ENCODE measurements around the gene HSPA4. TPM values are rescaled to one million over a fixed set of nuclear protein-coding genes. Genes with fewer than 3 reads are reported as not detected.
"Not testable (repeated sequence)": the region's sequence is repeated elsewhere in the genome, so short reads cannot be mapped to it uniquely, and the experiment has no call there.

HSPA4 gene
- 100 to 1,000 TPM in 1 of 2 donors, 10 to 100 TPM in 1; 95.5 to 190 TPM for total RNA-seq

GRCh38 chr5:133051542-133052316 is at the start of gene HSPA4:
Gene HSPA4, plus strand, starts transcription at chr5:133052013. Its CDS starts 238 bp downstream, at chr5:133052251.
- H3K36me3 Mint-ChIP-seq (ENCODE audit: low read depth), result peaks cover 26% of the 10 kb centered on the region
- peak within 1 kb of the TSS; percentile 97 for H3K4me3 Mint-ChIP-seq
- no peaks in the 10 kb centered on the region for H3K9me3 Mint-ChIP-seq
- peaks cover 12% of the 10 kb centered on the region for H3K4me1 Mint-ChIP-seq
- H3K27me3 Mint-ChIP-seq, result no peaks in the 10 kb centered on the region
- peak within 1 kb of the TSS; percentile 99 for H3K27ac Mint-ChIP-seq
- ATAC-seq (replicated peaks), result peak; percentile 88

- H3K27me3 Mint-ChIP-seq, result no peaks in the 10 kb centered on the region
- no peak overlapping the region for H3K4me3 Mint-ChIP-seq
- no peaks in the 10 kb centered on the region for H3K9me3 Mint-ChIP-seq
- peaks cover 57% of the 10 kb centered on the region for H3K36me3 Mint-ChIP-seq (ENCODE audit: low read depth)
- no peak overlapping the region for H3K27ac Mint-ChIP-seq
- no peak for ATAC-seq (replicated peaks)
- no peaks in the 10 kb centered on the region for H3K4me1 Mint-ChIP-seq
Measured at GRCh38 chr5:133006653-133007052, 45.2 kb upstream of the HSPA4 start.

DNA sequence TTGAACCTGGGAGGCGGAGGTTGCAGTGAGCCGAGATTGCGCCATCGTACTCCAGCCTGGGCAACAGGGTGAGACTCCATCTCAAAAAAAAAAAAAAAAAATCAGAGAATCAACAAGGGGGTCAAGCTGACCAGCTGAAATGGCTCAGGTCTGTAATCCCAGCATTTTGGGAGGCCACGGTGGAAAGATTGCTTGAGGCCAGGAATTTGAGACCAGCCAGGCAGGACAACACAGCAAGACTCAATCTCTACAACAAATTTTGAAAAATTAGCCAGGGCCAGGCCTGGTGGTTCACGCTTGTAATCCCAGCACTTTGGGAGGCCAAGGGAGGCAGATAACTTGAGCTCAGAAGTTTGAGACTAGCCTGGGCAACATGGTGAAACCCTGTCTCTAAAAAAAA is 43.4 kb upstream of the HSPA4 start:
- H3K27me3 Mint-ChIP-seq; H3K4me3 Mint-ChIP-seq; H3K9me3 Mint-ChIP-seq; H3K27ac Mint-ChIP-seq; ATAC-seq (replicated peaks); H3K4me1 Mint-ChIP-seq: not testable (repeated sequence)
- peaks cover 47% of the 10 kb centered on the region for H3K36me3 Mint-ChIP-seq (ENCODE audit: low read depth)

GRCh38 chr5:133015466-133015865 is 36.3 kb upstream of the HSPA4 start:
- no peak overlapping the region for H3K27ac Mint-ChIP-seq
- H3K36me3 Mint-ChIP-seq (ENCODE audit: low read depth), result peaks cover 44% of the 10 kb centered on the region
- ATAC-seq (replicated peaks), result no peak
- no peaks in the 10 kb centered on the region for H3K9me3 Mint-ChIP-seq
- H3K4me3 Mint-ChIP-seq, result no peak overlapping the region
- peaks cover 5% of the 10 kb centered on the region for H3K4me1 Mint-ChIP-seq
- no peaks in the 10 kb centered on the region for H3K27me3 Mint-ChIP-seq

DNA sequence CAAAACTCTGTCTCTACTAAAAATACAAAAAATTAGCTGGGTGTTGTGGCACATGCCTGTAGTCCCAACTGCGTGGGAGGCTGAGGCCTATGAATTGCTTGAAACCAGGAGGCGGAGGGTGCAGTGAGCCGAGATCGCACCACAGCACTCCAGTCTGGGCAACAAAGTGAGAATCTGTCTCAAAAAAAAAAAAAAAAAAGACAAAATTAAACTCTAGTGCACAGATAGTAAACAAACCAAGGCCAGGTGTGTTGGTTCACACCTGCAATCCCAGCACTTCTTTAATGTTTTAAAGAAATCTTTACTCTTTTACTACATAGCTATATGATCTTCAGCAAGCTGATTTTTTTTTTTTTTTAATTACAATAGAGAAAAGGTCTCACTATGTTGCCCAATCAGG is 33.8 kb upstream of the HSPA4 start:
- ATAC-seq (replicated peaks), result no peak
- peaks cover 58% of the 10 kb centered on the region for H3K36me3 Mint-ChIP-seq (ENCODE audit: low read depth)
- no peak overlapping the region for H3K4me3 Mint-ChIP-seq
- H3K27me3 Mint-ChIP-seq, result no peaks in the 10 kb centered on the region
- no peaks in the 10 kb centered on the region for H3K9me3 Mint-ChIP-seq
- H3K27ac Mint-ChIP-seq, result no peak overlapping the region
- H3K4me1 Mint-ChIP-seq, result peaks cover 5% of the 10 kb centered on the region

DNA sequence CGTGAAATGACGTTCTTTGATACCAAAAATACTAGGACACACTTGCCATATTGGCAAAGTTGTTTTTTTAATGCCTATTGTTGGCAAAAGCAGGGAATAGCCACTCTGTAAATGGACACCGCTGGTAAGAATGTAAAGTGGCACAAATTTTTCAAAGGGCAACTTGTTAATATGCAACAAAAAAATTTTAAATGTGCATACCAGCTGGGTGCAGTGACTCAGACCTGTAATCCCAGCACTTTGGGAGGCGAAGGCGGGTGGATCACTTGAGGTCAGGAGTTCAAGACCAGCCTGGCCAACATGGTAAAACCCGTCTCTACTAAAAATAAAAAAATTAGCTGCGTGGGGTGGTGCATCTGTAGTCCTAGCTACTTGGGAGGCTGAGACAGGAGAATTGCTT is 32.3 kb upstream of the HSPA4 start:
- Mint-ChIP-seq H3K4me1 (peaks cover 12% of the 10 kb centered on the region), H3K36me3 (ENCODE audit: low read depth) (peaks cover 63% of the 10 kb centered on the region)
- H3K9me3 Mint-ChIP-seq; ATAC-seq (replicated peaks); H3K27me3 Mint-ChIP-seq; H3K27ac Mint-ChIP-seq; H3K4me3 Mint-ChIP-seq: not testable (repeated sequence)

DNA sequence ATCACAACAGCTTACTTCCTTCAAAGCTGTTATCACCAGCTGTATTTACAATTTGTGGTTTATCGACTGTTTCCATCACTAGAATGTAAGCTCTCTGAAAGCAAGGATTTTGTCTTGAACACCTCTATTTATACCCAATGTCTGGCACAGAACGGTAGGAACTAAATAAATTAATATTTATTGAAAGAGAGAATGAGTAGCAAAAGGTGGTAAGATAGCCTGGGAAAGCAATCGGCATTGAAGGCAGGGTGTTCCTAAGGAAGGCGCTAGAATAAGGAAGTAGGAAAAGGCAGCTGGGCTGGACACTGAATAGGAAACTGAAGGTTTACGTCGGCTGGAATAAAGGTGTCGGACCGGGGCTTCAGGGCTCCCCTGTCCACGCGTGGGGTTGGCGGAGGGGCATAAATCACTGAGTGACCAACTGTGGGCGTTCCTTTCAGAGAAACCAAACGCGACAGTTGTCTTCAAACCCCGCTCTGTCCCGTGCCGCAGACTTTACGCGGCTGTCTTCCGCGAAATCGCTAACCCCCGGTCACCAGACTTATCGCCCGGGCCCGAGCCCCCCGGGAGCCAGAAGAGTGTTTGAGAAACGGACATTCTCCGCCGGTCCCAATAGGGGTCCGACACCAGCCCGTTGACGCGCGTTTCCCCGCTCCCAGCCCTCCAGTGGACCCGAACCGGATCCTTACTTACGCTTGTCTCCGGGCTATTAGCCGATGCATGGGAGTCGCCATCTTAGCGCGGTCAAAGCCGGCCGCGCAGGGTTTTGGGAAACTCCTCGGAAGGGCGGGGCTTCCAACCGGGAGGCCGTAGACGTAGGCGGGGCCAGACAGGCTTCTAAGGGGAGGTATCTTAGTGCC is 25.8 kb upstream of the HSPA4 start, which contains the start of gene ZCCHC10:
ZCCHC10 (minus strand) TSS at position 746 of the 860 bp plus-strand sequence; CDS start at position 734, 12 bp downstream.
- peak within 1 kb of the TSS; percentile 94 for H3K4me3 Mint-ChIP-seq
- H3K4me1 Mint-ChIP-seq, result peaks cover 14% of the 10 kb centered on the region
- peaks cover 21% of the 10 kb centered on the region for H3K36me3 Mint-ChIP-seq (ENCODE audit: low read depth)
- peak; percentile 100 for ATAC-seq (replicated peaks)
- H3K27me3 Mint-ChIP-seq, result no peaks in the 10 kb centered on the region
- no peaks in the 10 kb centered on the region for H3K9me3 Mint-ChIP-seq
- peak within 1 kb of the TSS; percentile 90 for H3K27ac Mint-ChIP-seq

GRCh38 chr5:133026664-133027153 is 25.1 kb upstream of the HSPA4 start:
- Mint-ChIP-seq H3K36me3 (ENCODE audit: low read depth) (peaks cover 16% of the 10 kb centered on the region), H3K9me3 (no peaks in the 10 kb centered on the region), H3K27me3 (no peaks in the 10 kb centered on the region), H3K4me3 (peak overlapping the region; percentile 94), H3K27ac (peak overlapping the region; percentile 90), H3K4me1 (peaks cover 14% of the 10 kb centered on the region)
- no peak for ATAC-seq (replicated peaks)

- no peaks in the 10 kb centered on the region for H3K9me3 Mint-ChIP-seq
- no peak overlapping the region for H3K4me3 Mint-ChIP-seq
- H3K36me3 Mint-ChIP-seq (ENCODE audit: low read depth), result no peaks in the 10 kb centered on the region
- peaks cover 4% of the 10 kb centered on the region for H3K27me3 Mint-ChIP-seq
- H3K4me1 Mint-ChIP-seq, result peaks cover 13% of the 10 kb centered on the region
- H3K27ac Mint-ChIP-seq, result no peak overlapping the region
- ATAC-seq (replicated peaks), result no peak
Measured at GRCh38 chr5:133029416-133029815, 22.4 kb upstream of the HSPA4 start.

GRCh38 chr5:133030343-133031005 is 21.3 kb upstream of the HSPA4 start:
- H3K27me3 Mint-ChIP-seq, result peaks cover 8% of the 10 kb centered on the region
- ATAC-seq (replicated peaks), result no peak
- H3K36me3 Mint-ChIP-seq (ENCODE audit: low read depth), result no peaks in the 10 kb centered on the region
- no peak overlapping the region for H3K27ac Mint-ChIP-seq
- no peaks in the 10 kb centered on the region for H3K9me3 Mint-ChIP-seq
- H3K4me3 Mint-ChIP-seq, result no peak overlapping the region
- H3K4me1 Mint-ChIP-seq, result peaks cover 10% of the 10 kb centered on the region

- H3K9me3 Mint-ChIP-seq, result no peaks in the 10 kb centered on the region
- peaks cover 8% of the 10 kb centered on the region for H3K27me3 Mint-ChIP-seq
- no peak overlapping the region for H3K4me3 Mint-ChIP-seq
- H3K27ac Mint-ChIP-seq, result no peak overlapping the region
- H3K4me1 Mint-ChIP-seq, result peaks cover 6% of the 10 kb centered on the region
- no peaks in the 10 kb centered on the region for H3K36me3 Mint-ChIP-seq (ENCODE audit: low read depth)
- no peak for ATAC-seq (replicated peaks)
Measured at GRCh38 chr5:133032852-133033742, 18.7 kb upstream of the HSPA4 start.

GRCh38 chr5:133034064-133034463 is 17.7 kb upstream of the HSPA4 start:
- Mint-ChIP-seq H3K27me3 (peaks cover 8% of the 10 kb centered on the region), H3K4me1 (peaks cover 6% of the 10 kb centered on the region), H3K36me3 (ENCODE audit: low read depth) (no peaks in the 10 kb centered on the region), H3K27ac (no peak overlapping the region), H3K9me3 (no peaks in the 10 kb centered on the region), H3K4me3 (no peak overlapping the region)
- ATAC-seq (replicated peaks), result no peak

DNA sequence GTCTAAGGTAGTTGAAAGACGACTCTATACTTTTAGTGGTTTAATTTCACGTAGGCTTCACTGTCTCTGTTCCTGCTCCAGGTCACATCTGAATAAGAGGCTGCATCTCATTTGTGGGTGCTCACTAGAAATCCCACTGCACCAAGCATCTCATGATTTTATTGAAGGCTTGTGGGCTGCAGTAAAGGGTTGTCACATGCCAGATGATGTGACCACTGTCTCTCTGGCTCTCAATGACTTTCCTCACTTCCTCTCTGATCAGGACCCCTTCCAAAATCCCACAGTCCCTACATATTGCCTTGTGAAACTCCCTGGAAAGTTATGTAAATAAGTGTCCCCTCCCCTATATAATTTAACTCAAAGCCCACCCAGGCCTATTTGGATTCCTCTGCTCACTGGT is 16.6 kb upstream of the HSPA4 start:
- ATAC-seq (replicated peaks), result no peak
- Mint-ChIP-seq H3K27ac (no peak overlapping the region), H3K9me3 (no peaks in the 10 kb centered on the region), H3K36me3 (ENCODE audit: low read depth) (no peaks in the 10 kb centered on the region), H3K27me3 (peaks cover 8% of the 10 kb centered on the region), H3K4me1 (peaks cover 6% of the 10 kb centered on the region), H3K4me3 (no peak overlapping the region)
